NB4 (cell line): ENCODE measurements around the gene PFKFB3.

Experiments
- CTCF ChIP-seq: IDR thresholded peaks from one replicate; pipeline ENCODE4 v1.5.1; 2012; ENCODE audit warnings: low read depth, low read length
- POLR2A ChIP-seq: IDR thresholded peaks from 2 replicates; pipeline ENCODE4 v1.6.1; 2011; ENCODE audit warnings: mild to moderate bottlenecking; ENCODE audit not compliant: insufficient read length; ENCODE audit errors: extremely low read depth

DNA sequence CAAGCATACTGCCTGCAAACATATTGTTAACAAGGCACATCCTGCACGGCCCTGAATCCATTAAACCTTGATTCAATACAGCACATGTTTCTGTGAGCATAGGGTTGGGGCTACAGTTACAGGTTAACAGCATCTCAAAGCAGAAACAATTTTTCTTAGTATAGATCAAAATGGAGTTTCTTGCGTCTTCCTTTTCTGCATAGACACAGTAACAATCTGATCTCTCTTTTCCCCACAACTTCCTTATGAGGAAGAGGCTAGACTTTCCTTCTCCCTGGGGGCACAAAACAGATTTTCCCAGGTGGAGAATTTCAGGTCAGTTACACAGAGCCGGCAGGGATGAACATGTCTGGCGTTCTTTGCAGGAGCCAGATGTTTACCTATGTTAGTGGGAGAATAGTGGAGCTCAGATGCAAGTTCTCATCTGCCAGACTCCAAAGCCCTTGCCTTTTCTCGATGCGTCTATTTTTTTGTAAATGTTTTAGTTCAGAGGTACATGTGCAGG, 37.5 kb upstream of the PFKFB3 start:
- TF ChIP-seq POLR2A (no peak), CTCF (no peak)
